Measurements from ENCODE around the gene AOPEP.

The AOPEP gene

DNA sequence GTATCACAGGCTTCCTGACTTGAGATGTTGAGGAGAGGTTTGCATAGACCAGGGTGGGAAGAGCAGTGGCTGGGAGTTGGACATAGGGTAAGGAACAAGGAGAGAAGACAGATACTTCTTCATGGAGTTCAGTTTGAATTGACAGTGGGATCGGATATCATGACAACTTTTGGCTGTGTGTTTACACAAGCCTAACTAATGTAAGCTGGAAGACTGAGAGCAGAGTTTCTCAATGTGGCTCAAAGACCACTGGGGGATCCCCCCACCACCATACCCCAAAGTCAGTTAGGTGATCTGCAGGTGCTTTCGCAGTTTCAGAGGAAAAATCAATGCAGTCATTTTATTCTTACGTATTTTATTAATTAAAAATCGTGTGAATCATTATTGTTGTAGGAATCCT, 125.9 kb downstream of the AOPEP start:
- no peaks in the 10 kb centered on the region for H3K4me1 ChIP-seq (ENCODE audit: control insufficient read depth, insufficient read depth, low read length)
- H3K4me3 ChIP-seq (ENCODE audit: insufficient read depth, low read depth, low read length) = no peak overlapping the region
- 94 to 100% methylated on average over 2 of the region's 4 CpGs for WGBS, 2 experiments
- H3K36me3 ChIP-seq (ENCODE audit: control insufficient read depth, insufficient read depth, low read length) = no peaks in the 10 kb centered on the region
- H3K27ac ChIP-seq (ENCODE audit: insufficient read depth, low read depth, low read length, poor library complexity, severe bottlenecking) = no peak overlapping the region
- no peaks in the 10 kb centered on the region for H3K9me3 ChIP-seq (ENCODE audit: control insufficient read depth, low read length)
- H3K27me3 ChIP-seq (ENCODE audit: control insufficient read depth, insufficient read depth, low read length, poor library complexity, severe bottlenecking) = no peaks in the 10 kb centered on the region

DNA sequence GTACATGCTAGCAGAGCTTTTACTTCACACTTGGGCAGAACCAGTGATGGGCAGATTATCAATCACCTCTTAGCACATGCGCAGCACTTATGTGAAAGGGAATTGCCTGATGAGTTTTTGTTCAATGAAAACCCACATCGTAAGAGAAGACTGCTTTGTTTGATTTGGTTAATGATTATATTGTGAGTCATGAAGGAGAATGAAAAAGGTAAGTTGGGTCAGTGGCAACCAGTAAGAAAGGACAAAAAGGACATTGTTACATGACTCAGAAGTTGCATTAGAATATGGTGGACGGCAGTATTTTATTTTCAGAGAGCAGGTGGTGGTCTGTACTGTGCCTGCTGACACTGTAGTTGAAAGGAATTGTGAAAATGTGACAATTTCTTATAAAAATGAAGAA, 127.4 kb downstream of the AOPEP start:
- H3K4me1 ChIP-seq (ENCODE audit: control insufficient read depth, insufficient read depth, low read length) = no peaks in the 10 kb centered on the region
- H3K27ac ChIP-seq (ENCODE audit: insufficient read depth, low read depth, low read length, poor library complexity, severe bottlenecking) = no peak overlapping the region
- no peaks in the 10 kb centered on the region for H3K36me3 ChIP-seq (ENCODE audit: control insufficient read depth, insufficient read depth, low read length)
- WGBS, 2 experiments = 86 to 95% methylated on average over 3 of the region's 3 CpGs
- H3K27me3 ChIP-seq (ENCODE audit: control insufficient read depth, insufficient read depth, low read length, poor library complexity, severe bottlenecking) = no peaks in the 10 kb centered on the region
- no peak overlapping the region for H3K4me3 ChIP-seq (ENCODE audit: insufficient read depth, low read depth, low read length)
- no peaks in the 10 kb centered on the region for H3K9me3 ChIP-seq (ENCODE audit: control insufficient read depth, low read length)

DNA sequence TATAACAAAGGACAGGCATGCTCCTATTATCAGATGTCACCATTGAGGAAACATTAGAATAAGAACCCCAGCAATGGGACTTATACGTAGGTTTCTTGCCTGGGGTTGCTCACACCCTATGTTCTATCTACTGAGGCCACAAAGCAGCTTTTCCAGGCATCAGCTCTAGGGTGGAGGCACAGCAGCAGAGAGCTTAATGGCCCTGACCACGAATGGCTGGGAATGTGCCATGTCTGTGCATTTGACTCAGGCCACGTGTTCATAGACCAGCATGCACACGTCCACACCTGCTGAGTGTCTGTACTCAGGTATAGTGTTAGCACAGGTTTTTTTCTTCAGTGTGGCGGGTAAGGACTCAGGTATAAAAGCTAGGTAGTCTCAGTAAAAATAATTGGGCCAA, 129.4 kb downstream of the AOPEP start:
- H3K4me3 ChIP-seq (ENCODE audit: insufficient read depth, low read depth, low read length) = no peak overlapping the region
- no peaks in the 10 kb centered on the region for H3K36me3 ChIP-seq (ENCODE audit: control insufficient read depth, insufficient read depth, low read length)
- no peaks in the 10 kb centered on the region for H3K9me3 ChIP-seq (ENCODE audit: control insufficient read depth, low read length)
- no peaks in the 10 kb centered on the region for H3K27me3 ChIP-seq (ENCODE audit: control insufficient read depth, insufficient read depth, low read length, poor library complexity, severe bottlenecking)
- WGBS, 2 experiments = 96 to 97% methylated on average over 5 of the region's 5 CpGs
- no peak overlapping the region for H3K27ac ChIP-seq (ENCODE audit: insufficient read depth, low read depth, low read length, poor library complexity, severe bottlenecking)
- H3K4me1 ChIP-seq (ENCODE audit: control insufficient read depth, insufficient read depth, low read length) = no peaks in the 10 kb centered on the region

DNA sequence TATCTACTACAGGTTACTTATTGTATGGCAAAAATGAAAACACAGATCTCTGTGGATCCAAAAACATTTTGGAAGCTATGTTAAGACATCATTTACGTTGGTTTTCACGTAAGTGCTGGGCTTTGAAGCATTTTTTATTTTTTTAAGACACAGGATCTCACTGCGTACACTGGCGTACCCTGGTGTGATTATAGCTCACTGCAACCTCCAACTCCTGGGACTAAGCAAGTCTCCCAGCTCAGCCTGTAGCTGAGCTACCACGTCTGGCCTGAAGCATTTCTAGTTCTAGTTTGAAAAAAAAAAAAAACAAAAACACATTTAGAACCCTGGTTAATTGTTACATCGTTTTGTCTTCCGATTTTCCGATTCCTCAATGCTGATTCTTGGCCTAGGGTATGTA, 131.3 kb downstream of the AOPEP start:
- 95 to 96% methylated on average over 8 of the region's 8 CpGs for WGBS, 2 experiments
- H3K4me1 ChIP-seq (ENCODE audit: control insufficient read depth, insufficient read depth, low read length) = peaks cover 8% of the 10 kb centered on the region
- no peak overlapping the region for H3K27ac ChIP-seq (ENCODE audit: insufficient read depth, low read depth, low read length, poor library complexity, severe bottlenecking)
- no peaks in the 10 kb centered on the region for H3K9me3 ChIP-seq (ENCODE audit: control insufficient read depth, low read length)
- no peaks in the 10 kb centered on the region for H3K27me3 ChIP-seq (ENCODE audit: control insufficient read depth, insufficient read depth, low read length, poor library complexity, severe bottlenecking)
- H3K4me3 ChIP-seq (ENCODE audit: insufficient read depth, low read depth, low read length) = no peak overlapping the region
- H3K36me3 ChIP-seq (ENCODE audit: control insufficient read depth, insufficient read depth, low read length) = no peaks in the 10 kb centered on the region

DNA sequence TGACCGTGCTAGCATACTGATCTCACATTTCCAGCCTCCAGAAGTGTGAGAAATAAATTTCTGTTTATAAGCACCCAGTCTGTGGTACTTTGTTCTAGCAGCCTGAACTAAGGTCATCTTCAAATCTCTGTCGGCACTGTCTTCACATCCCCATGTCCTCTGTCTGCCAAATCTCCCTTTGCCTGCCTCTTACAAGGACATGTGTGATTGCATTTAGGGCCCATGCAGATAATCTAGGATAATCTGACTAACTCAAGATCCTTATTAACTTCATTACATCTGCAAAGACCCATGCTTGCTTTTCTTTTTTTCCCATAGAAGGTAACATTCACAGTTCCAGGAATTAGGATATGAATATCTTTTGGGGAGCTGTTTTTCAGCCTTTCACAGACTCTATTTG, 132.7 kb downstream of the AOPEP start:
- H3K9me3 ChIP-seq (ENCODE audit: control insufficient read depth, low read length) = no peaks in the 10 kb centered on the region
- no peak overlapping the region for H3K4me3 ChIP-seq (ENCODE audit: insufficient read depth, low read depth, low read length)
- no peaks in the 10 kb centered on the region for H3K27me3 ChIP-seq (ENCODE audit: control insufficient read depth, insufficient read depth, low read length, poor library complexity, severe bottlenecking)
- H3K36me3 ChIP-seq (ENCODE audit: control insufficient read depth, insufficient read depth, low read length) = no peaks in the 10 kb centered on the region
- 92 to 100% methylated on average over 2 of the region's 2 CpGs for WGBS, 2 experiments
- peaks cover 8% of the 10 kb centered on the region for H3K4me1 ChIP-seq (ENCODE audit: control insufficient read depth, insufficient read depth, low read length)
- no peak overlapping the region for H3K27ac ChIP-seq (ENCODE audit: insufficient read depth, low read depth, low read length, poor library complexity, severe bottlenecking)

DNA sequence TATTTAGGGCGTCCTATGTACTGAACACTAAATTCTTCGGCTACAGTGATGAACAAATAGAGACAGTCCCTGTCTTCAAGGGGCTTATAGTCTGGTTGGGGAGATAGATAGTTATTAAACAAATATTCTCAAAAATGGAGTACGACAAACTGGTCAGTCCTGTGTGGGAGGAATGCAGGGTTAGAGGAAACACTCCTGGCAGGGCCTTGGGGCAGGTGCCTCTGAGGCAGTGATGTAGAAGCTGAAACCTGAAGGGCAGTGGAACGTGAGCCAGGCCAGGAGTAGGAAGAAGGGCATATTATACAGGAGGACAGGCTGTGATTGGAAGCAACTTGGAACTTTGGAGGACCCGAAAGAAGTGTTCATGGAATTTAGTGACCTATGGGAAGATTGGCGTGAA, 133.4 kb downstream of the AOPEP start:
- 94 to 98% methylated on average over 6 of the region's 6 CpGs for WGBS, 2 experiments
- no peaks in the 10 kb centered on the region for H3K27me3 ChIP-seq (ENCODE audit: control insufficient read depth, insufficient read depth, low read length, poor library complexity, severe bottlenecking)
- no peak overlapping the region for H3K27ac ChIP-seq (ENCODE audit: insufficient read depth, low read depth, low read length, poor library complexity, severe bottlenecking)
- no peak overlapping the region for H3K4me3 ChIP-seq (ENCODE audit: insufficient read depth, low read depth, low read length)
- no peaks in the 10 kb centered on the region for H3K36me3 ChIP-seq (ENCODE audit: control insufficient read depth, insufficient read depth, low read length)
- peaks cover 8% of the 10 kb centered on the region for H3K4me1 ChIP-seq (ENCODE audit: control insufficient read depth, insufficient read depth, low read length)
- no peaks in the 10 kb centered on the region for H3K9me3 ChIP-seq (ENCODE audit: control insufficient read depth, low read length)

DNA sequence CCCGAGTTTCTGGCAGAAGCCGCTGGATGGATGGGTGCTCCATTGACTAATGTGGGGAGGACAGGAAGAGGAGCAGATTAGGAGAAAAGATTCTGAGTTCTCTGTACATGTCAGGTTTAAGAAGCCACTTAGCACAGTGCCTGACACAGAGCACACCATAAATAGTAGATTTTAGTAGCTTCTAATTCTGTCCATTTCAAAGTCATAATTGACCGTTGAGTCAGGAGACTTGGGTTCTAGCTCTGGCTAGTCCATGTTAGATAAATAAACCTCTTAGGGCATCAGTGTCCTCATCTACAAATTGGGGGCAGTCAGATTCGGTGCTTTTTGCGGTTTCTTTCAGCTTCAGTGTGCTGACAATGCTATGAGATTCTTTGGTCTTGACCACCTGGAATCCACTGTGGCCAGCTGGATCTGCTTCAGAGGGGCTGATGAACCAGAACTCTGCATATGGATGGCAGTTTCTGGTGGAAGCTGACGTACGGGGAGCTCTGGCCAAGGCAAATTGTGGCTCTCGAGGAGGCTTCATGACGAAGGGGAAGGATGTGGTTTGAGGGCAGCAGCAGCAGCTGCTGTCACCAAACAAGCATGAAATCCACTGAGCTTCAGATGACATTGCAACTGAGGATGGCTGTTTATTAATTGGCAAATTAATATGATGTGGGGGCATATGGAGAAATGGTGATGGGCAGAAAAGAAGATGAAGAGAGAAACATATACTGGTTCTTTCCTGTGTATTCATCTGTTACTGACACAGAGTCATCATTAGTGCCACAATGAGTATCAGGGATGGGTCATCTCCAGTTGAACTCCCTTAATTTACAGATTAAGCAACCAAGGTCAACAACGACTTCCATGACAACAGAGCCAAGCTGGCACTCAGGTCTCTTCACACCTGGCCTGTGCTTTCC, 134.4 kb downstream of the AOPEP start:
- Histone ChIP-seq H3K27ac (ENCODE audit: insufficient read depth, low read depth, low read length, poor library complexity, severe bottlenecking) (no peak overlapping the region), H3K4me1 (ENCODE audit: control insufficient read depth, insufficient read depth, low read length) (peaks cover 14% of the 10 kb centered on the region), H3K9me3 (ENCODE audit: control insufficient read depth, low read length) (no peaks in the 10 kb centered on the region), H3K27me3 (ENCODE audit: control insufficient read depth, insufficient read depth, low read length, poor library complexity, severe bottlenecking) (no peaks in the 10 kb centered on the region), H3K4me3 (ENCODE audit: insufficient read depth, low read depth, low read length) (no peak overlapping the region), H3K36me3 (ENCODE audit: control insufficient read depth, insufficient read depth, low read length) (no peaks in the 10 kb centered on the region)
- WGBS, 2 experiments = 93 to 97% methylated on average over 10 of the region's 10 CpGs

DNA sequence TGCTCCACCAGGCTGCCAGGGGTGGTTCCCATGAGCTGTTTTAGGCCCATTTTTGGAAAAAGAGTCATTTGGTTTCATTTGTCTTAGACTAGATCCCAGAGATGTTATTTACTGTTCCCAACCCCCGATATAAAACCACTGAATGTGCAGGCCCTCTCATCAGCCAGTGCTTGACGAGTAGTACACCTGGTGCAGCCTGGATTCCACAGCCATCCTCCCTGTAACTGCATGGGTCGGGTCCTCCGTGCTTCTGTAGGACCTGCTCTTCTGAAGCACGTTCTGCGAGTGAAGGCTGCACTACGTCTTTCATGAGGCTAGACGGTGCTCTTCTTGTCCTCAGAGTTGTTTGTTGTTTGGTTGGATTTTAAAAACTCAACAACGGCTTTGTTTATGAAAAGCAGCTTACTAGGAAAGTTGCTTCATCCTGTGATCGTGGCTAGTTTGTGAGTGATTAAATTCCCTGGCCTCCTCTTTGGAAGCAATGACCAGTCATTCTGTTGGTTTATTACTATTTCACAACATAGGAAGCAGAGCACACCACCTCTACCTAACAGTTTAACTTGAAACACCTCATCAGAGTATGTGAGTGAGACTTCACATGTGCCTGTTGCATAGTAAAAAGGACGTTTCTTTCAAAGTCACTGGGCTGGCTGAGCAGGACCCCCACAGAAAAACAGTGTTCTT, 135.2 kb downstream of the AOPEP start:
- no peak overlapping the region for H3K4me3 ChIP-seq (ENCODE audit: insufficient read depth, low read depth, low read length)
- no peaks in the 10 kb centered on the region for H3K9me3 ChIP-seq (ENCODE audit: control insufficient read depth, low read length)
- no peaks in the 10 kb centered on the region for H3K36me3 ChIP-seq (ENCODE audit: control insufficient read depth, insufficient read depth, low read length)
- 94 to 95% methylated on average over 11 of the region's 11 CpGs for WGBS, 2 experiments
- peaks cover 20% of the 10 kb centered on the region for H3K4me1 ChIP-seq (ENCODE audit: control insufficient read depth, insufficient read depth, low read length)
- no peaks in the 10 kb centered on the region for H3K27me3 ChIP-seq (ENCODE audit: control insufficient read depth, insufficient read depth, low read length, poor library complexity, severe bottlenecking)
- no peak overlapping the region for H3K27ac ChIP-seq (ENCODE audit: insufficient read depth, low read depth, low read length, poor library complexity, severe bottlenecking)

DNA sequence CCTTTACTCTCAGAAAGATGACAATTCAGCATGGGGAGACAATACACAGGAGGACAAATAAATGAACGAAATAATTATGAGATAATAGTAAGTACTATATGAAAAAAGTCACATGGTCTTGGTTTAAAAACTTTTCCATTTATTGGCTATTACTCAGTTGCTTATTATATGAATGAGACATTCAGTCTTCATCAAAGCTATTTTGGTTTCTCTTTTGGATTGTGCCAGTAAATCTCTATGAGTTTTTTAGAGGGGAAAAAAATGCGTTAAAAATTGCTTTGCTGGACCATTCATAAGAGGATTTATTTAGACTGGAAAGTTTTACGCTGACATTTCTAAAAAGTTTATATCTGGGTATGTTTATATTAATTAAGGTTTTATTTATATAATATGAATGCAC, 137.7 kb downstream of the AOPEP start:
- no peak overlapping the region for H3K4me3 ChIP-seq (ENCODE audit: insufficient read depth, low read depth, low read length)
- H3K27me3 ChIP-seq (ENCODE audit: control insufficient read depth, insufficient read depth, low read length, poor library complexity, severe bottlenecking) = no peaks in the 10 kb centered on the region
- no peaks in the 10 kb centered on the region for H3K9me3 ChIP-seq (ENCODE audit: control insufficient read depth, low read length)
- no peak overlapping the region for H3K27ac ChIP-seq (ENCODE audit: insufficient read depth, low read depth, low read length, poor library complexity, severe bottlenecking)
- no peaks in the 10 kb centered on the region for H3K36me3 ChIP-seq (ENCODE audit: control insufficient read depth, insufficient read depth, low read length)
- peaks cover 32% of the 10 kb centered on the region for H3K4me1 ChIP-seq (ENCODE audit: control insufficient read depth, insufficient read depth, low read length)
- WGBS, 2 experiments = 67 to 98% methylated on average over 1 to 2 of the region's 3 CpGs

DNA sequence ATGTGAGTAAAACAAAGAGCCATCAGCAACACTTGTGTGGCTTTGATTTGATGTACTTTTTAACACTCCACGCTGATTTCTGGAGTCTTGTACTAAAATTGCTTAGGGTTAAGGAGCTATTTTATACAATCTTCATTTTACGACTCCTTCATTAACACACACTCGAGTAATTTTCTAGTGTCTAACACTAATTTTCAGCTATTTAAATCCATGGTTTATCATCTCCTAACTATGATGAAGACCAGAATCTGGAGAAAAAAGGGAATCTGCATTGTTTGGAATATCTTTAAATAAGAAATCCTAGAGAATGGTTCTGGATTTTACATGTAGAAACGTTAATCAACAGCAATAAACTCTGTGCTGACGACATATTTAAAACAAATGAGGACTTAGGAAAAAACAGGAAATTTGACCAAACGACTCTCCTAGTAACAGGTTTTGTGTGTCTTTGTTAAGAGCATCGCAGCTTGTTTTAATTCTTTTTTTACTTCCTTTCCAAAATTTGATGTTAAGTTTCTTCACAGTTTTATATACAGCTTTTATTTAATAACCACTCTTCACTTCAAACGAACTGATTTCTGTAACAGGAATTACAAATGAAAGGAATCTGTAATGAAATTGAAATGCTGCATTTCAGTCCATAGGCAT, 138.5 kb downstream of the AOPEP start:
- Histone ChIP-seq H3K9me3 (ENCODE audit: control insufficient read depth, low read length) (no peaks in the 10 kb centered on the region), H3K4me3 (ENCODE audit: insufficient read depth, low read depth, low read length) (no peak overlapping the region), H3K27me3 (ENCODE audit: control insufficient read depth, insufficient read depth, low read length, poor library complexity, severe bottlenecking) (no peaks in the 10 kb centered on the region), H3K36me3 (ENCODE audit: control insufficient read depth, insufficient read depth, low read length) (no peaks in the 10 kb centered on the region), H3K4me1 (ENCODE audit: control insufficient read depth, insufficient read depth, low read length) (peaks cover 32% of the 10 kb centered on the region), H3K27ac (ENCODE audit: insufficient read depth, low read depth, low read length, poor library complexity, severe bottlenecking) (no peak overlapping the region)
- 91 to 95% methylated on average over 4 to 8 of the region's 8 CpGs for WGBS, 2 experiments
